Midbrain (tissue), 1 donor: Measurements from ENCODE around the gene LAMA3.
A peak's percentile ranks its signal among the peaks of the same experiment; 100 is the strongest.

Experiments
- DNase-seq: peaks from one replicate; lab custom pipeline; 2025; lab: John Stamatoyannopoulos, UW

LAMA3 gene, protein sequence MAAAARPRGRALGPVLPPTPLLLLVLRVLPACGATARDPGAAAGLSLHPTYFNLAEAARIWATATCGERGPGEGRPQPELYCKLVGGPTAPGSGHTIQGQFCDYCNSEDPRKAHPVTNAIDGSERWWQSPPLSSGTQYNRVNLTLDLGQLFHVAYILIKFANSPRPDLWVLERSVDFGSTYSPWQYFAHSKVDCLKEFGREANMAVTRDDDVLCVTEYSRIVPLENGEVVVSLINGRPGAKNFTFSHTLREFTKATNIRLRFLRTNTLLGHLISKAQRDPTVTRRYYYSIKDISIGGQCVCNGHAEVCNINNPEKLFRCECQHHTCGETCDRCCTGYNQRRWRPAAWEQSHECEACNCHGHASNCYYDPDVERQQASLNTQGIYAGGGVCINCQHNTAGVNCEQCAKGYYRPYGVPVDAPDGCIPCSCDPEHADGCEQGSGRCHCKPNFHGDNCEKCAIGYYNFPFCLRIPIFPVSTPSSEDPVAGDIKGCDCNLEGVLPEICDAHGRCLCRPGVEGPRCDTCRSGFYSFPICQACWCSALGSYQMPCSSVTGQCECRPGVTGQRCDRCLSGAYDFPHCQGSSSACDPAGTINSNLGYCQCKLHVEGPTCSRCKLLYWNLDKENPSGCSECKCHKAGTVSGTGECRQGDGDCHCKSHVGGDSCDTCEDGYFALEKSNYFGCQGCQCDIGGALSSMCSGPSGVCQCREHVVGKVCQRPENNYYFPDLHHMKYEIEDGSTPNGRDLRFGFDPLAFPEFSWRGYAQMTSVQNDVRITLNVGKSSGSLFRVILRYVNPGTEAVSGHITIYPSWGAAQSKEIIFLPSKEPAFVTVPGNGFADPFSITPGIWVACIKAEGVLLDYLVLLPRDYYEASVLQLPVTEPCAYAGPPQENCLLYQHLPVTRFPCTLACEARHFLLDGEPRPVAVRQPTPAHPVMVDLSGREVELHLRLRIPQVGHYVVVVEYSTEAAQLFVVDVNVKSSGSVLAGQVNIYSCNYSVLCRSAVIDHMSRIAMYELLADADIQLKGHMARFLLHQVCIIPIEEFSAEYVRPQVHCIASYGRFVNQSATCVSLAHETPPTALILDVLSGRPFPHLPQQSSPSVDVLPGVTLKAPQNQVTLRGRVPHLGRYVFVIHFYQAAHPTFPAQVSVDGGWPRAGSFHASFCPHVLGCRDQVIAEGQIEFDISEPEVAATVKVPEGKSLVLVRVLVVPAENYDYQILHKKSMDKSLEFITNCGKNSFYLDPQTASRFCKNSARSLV (N-terminal part only)

DNA sequence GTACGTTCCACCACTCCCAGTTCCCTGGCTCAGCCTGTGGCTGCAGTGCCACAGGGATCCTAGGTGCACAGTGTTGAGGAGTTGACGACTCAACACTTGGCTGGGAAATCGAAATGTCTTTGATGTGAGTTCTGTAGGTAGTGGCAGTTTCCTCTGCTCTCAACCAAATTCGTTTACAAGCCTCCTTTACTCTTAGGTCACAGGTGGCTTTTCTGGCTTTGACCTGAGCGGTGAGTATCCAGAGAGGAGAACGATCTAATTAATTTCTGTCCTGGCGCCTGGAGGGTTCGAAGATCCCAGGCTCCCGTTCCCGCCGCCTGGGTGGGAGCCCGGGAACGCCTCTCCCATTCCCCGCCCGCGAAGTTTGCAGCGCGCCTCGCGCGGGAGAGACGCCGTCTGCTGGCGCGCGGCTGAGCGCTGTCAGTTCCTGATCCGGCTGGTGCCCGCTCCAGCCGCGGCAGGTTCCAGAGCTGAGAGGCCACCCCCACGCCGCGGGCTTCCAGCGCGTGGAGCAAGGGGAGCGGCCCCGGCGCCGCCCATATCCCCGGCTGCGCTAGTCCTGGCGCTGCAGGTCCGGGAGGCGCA lies at the start of gene LAMA3:
Gene LAMA3 (plus strand): TSS at position 423 of the 585 bp plus-strand sequence. CDS start 231 bp downstream, outside the sequence.
- DNase-seq = peak; percentile 14

DNA sequence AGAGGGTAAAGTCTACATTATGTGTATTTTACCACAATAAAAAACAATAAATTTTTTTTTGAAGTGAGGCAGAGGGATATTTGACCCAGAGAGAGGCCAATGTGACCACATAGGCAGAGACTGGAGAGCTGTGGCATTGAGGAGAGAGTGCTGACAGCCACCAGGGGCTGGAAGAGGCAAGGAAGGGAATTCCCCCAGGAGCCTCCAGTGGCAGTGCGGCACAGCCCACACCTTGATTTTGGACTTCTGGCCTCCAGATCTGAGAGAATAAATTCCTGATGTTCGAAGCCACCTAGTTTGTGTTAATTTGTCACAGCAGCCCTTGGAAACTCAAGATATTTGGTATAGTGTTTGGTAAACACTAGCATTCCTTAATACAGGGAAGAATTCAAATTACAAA lies 49.2 kb upstream of the LAMA3 start:
- no peak for DNase-seq

DNA sequence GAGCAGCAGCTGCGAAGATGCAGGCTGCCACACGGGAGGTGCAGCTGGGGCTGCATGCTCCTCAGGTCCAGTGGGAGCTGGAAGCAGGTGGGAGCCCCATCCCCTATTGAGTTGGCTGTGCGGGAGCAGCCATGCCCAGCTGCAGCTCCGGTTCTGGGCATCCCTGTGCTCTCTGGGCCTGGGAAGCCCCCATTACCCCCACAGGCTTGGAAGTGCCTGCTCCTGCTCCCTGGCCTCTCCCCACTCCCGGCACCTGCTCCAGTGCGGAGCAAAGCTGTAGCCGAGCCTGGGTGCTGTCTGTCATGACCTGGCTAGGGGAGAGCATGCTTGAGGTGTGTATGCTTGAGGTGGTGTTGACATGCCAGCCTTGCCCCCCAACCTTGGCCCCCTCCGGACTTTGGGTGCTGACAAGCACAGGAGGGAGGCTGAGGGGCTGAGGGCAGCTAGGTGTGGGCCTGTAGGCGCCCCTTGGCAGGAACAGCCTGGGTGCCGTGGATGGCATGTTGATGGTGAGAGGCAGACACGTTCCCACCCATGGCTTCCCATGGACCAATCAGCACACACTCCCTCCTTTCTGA lies 48.0 kb upstream of the LAMA3 start:
- DNase-seq = no peak

DNA sequence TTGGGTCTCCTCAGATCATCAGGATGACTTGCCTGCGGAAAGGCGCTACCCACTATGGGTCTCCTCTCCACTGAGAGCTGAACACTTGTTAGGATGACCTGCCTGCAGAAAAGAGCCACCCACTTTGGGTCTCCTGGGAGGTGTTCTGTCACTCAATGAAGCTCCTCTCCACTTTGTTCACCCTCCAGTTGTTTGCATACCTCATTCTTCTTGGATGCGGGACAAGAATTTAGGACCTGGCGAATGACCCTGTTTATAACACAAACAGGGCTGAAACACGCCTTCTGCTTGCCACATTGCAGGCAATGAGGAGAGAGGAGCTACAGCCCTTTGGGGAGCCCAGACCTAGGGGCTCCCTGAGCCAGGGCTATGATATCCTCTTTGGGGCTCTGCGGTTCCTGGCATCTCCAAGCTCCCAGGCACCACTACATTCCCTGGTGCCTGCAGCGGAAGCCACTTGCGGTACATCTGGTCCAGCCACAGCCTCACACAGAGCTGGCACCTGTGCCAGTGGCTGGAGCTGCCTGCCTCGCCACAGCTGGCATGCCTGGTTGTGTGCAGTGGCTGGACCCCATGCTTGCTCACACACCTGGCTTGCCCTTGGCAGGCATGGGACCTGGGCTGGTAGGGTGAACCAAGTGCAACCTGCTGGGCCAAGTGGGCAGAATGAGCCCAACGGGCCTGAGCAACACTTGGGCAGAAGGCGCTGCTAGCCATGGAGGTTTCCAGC lies 47.2 kb upstream of the LAMA3 start:
- DNase-seq = no peak

DNA sequence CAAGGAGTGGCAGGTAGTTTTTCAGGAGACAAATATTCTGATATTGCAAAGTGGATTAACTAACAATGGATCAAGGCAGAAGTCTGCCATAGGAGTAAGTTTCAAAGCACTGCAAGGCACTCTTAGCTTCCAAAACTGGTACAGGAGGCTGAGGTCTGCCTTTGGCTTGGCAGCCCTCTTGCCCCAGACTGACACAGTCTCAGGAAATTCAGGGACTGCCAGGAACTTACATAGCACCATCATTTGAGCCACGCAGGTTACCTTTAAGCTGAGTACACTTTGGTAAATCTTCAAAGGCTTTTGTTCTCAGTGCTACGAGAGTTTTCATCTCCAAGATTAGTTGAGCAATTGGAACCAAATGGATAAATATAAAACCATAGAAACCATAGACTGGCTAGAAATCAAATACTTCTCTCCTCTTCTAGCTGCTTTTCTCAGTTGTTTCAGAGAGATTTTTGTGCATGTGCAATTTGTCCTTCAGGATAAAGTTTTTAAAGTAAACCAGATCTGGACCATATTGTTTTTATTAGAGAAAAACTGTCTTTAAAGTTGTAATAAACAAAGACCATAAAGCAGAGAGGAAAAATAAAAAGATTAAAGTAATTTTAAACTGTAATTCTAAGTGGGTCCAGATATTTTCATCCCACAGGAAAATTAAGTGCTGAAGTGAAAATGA lies 45.3 kb upstream of the LAMA3 start:
- no peak for DNase-seq

DNA sequence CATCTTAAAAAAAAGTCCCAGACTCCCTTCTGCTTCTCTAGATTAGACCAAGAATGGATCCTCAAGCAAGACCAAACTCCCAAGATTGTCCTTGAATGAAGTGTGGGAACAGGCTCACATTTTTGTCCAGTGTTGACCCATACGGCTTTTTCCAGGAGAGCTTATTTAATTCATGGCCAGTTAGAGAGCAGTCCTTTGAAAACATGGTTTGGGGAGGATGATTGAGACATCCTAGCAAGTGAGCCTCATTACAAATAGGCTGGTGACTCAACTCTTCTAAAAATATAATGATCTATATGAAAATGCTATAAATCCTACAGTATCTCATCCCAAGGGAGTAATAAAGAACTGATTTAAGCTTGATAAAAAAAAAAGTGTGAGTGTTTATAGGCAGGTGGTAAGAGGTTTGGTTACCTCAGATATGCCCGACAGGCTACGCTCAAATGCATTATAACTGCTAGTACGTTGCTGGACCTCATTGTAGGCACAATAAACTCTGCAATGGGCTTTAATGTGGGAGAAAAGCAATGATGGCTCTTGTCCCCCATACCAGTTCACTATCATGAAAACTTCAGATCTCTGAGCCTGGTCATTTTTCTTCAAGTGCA lies 43.6 kb upstream of the LAMA3 start:
- no peak for DNase-seq

DNA sequence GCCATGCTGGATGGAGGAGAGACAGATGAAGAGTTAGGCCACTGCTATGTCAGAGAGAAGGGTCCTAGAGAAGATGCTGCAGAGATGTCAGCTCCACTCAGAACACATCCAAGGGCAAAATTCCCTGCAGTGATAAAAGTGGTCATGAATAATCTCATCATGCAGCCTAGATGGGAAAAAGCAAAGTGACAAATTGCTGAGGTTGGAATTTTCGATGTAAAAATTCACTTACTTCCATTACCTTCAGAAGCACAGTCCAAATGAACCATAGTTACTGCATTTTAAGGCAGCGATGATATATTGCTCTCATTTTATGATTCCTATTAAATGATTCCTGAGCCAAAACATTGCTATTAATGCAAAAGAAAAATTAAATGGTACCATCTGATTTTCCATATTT lies 43.0 kb upstream of the LAMA3 start:
- DNase-seq = no peak

DNA sequence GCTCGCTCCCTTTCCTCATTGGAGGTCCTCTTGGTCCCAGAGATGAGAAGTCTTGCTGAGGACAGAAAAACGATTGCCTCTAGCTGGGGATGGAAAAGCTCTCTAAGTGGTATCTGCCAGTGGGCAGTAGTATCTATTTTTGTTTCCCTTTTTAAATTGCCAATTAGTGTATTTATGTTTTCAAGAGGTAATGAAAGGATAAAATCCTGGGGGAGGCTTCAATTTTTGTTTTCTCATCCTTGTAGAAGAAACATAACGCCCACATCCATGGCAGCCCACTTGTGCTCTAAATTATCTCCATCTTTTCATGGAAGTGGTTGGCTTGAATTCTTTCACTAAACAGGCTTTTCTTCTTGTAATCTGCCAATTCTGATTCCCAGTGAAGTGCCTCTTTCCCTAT lies 40.8 kb upstream of the LAMA3 start:
- no peak for DNase-seq

DNA sequence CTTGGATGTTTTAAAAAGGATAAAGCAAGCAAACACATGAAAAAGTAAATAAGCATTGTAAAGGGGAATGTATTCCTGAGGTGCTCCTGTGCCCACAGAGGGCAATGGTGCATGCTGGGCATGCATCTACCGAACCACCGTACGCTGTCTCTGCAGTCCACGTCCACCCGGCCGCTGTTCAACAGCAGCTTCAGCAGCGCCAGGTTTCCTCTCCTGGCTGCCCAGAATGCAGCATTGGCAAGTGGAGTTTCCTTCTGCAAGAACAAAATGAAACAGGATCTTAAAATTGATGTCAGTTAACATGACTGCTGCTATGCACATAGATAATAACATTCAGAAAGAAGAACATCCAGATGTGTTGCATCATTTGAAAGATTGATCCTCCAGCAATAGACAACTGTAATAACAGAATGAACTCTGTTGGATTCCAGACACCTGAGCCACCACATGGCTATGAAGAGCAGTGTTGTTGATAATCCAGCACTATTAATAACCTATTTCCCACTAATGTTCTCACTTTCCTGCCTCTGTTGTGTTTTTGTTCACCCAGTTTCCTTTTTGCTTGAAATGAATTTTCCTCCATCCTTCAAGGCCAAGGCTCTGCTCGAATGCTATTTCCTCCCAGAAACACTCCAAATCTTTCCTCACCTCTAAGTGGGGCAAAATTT lies 40.2 kb upstream of the LAMA3 start:
- DNase-seq = no peak

DNA sequence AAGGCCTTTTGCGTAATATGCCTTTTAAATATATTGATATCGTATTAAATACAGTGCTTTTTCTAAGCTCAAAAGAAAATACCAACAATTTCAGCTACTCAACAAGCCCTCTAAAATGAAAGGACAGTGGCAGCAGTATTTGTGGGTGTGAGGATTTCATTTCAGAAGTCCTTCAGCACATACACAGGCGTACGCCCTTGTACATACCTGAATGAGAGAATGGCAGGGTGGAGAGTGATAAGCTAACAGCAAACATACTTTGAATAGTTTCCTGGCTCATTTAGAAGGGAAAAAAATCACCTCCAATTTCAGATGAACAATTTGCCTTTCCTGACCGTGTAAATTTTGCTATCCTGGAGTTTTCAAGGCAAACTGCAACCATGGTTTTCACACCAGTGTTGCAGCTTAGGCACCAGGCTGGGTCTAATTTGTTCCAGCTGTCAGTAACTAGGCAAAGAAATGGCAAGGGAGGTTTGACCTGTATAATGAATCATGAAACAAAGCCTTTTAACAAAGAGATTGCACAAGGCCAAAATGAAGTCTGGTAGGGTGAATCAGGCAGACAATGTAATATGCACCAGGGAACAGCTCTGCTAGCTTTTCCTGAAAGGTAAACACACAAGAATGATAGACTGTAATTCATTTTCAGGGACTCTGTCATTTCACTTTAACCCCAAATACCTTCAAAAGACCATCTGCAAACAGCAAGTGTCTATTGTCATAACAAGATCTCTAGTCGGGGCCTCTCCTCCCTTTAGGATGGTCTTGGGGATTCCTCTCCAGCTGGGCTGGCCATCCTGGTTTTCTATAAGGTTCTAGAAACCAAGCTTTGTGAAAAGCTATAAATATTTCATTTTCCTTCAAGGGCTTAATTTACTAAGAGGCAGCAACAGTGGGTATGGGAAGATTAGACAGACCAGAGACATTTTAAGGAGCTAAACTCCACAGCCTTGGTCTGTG lies 38.0 kb upstream of the LAMA3 start:
- DNase-seq = no peak

DNA sequence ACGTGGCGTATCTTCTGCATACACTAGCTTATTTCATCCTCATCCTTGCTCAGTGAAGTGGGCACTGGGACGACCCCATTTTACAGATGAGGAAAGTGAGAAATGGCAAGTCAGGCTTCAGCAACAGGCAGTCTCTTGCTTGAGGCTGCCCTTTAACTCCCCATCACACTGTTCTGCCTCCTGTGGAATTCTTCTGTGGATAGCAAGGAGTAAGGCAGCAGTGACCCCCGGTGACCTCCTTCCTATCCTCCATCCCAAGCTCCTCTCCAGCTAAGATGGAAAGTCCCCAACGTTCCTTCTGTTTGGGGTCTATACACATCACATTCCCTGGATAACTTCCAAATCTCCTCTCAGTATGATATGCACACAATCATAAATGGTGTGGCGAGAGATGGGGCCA lies 37.0 kb upstream of the LAMA3 start:
- DNase-seq = no peak

DNA sequence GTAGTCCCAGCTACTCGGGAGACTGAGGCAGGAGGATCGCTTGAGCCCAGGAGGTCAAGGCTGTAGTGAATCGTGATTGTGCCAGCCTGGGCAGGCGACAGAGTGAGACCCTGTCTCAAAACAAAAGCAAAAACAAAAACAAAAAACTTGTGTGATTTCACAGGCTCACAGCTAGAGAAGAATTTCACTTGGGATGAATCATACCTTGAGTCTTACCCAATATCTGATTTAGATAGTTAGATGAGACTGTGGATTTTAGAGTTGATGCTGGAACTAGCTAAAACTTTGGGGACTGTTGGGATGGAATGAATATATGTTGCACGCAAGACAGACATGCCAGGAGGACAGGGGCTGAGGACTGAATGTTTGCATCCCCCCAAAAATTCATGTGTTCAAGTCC lies 31.0 kb upstream of the LAMA3 start:
- DNase-seq = no peak

DNA sequence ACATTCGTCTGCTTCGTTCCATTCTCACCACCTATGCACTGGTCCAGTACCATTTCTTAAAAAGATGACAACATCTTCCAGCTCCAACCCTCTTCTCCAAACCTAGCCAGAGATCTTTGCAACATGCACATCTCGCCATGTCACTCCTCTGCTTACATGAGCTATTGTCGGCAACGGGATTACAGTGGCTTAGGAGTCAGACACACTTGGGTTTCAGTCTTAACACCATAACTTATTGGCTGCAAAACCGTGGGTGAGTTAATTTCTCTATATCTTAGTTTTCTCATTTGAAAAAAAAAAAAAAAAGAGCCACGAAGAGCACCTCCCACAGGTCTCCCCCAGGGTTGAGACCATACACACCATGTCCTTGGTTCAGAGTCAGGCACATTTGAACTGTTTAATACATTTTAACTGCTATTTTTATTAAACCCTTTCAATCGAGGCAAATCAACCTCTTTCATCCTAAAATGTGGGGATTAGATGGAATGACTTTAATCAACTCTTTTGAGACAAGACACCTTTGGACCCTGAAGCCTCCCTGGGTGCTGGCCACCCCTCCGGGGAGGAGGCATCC lies 27.4 kb upstream of the LAMA3 start:
- DNase-seq = no peak

DNA sequence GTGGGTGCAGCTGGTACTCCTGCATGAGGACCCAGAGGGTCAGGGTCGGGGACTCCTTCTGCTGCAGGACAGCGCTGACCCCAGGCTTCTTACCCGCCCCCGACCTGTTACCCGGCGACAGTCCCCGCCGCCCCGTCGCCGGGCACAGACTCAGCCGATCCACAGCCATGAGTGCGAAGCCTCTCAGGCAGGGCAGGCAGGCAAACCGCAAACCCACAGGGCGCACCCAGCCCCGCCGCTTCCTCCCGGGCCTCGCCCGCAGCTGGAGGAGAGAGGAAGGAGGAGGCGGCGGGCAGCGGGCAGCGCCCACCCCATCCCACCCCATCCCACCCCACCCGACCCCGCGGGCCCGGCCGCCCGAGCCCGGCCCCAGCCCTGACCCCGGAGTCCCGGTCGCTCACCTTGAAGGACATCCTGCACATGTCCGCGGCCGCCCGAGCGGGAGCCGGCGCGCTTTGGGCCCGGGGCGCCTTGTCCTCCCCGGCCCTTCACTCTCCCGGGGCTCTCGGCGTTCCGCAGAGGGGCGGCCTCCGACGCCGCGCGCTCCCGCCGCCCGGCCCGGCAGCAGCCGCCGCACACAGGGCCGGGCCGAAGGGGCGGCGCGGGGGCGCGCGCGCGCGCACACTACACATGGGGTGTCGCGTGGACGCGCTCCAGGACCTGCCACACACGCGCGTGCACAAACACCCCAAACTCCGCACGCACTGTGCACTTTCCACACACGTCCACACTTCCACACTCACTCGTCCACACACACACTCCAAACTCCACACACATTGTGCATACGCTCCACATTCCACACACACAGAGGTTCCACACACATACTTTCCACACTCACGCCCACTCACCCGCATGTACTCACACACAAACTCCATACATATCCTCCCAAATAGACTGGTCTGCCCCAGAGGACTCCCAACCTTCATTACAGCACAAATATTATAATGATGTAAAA lies 26.7 kb upstream of the LAMA3 start, which contains the start of gene ANKRD29:
Gene ANKRD29 (minus strand): TSS at position 603 of the 955 bp plus-strand sequence. CDS start 181 bp downstream, at position 422.
- DNase-seq = peak; percentile 3

DNA sequence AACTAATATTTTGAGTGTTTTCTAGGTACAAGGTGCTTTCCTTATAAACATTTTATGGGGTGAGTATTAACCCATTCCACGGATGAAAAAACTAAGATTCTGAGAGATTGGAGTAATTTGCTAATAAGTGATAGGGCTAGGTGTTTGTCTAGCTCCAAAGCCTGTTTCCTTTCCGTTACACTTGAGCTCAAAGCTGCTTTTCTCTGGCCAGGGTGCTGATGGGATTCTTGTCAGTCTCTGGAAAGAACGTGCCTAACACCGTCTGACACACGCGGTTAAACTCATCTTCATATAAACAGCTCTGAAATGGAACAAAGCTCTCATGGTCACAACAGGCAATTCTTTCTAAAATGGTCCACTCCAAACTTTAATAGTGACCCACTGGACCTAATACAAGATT lies 24.6 kb upstream of the LAMA3 start:
- no peak for DNase-seq

DNA sequence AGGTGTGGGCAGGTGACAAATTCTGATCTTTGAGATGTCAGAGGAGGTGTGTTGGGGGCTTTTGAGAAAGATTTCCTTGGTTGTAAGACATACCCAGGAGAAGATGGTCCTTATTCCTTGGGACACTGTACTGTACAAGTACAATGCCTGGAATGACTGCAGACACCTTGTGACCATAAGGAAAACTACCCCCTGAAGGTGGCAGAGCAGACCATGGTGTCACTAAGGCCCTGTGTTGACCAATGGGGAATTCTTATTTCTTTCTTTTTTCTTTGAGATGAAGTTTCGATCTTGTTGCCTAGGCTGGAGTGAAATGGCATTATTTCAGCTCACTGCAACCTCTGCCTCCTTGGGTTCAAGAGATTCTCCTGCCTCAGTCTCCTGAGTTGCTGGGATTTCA lies 22.1 kb upstream of the LAMA3 start:
- no peak for DNase-seq
